ENCODE results near the gene MAN1A1.

The MAN1A1 gene

DNA sequence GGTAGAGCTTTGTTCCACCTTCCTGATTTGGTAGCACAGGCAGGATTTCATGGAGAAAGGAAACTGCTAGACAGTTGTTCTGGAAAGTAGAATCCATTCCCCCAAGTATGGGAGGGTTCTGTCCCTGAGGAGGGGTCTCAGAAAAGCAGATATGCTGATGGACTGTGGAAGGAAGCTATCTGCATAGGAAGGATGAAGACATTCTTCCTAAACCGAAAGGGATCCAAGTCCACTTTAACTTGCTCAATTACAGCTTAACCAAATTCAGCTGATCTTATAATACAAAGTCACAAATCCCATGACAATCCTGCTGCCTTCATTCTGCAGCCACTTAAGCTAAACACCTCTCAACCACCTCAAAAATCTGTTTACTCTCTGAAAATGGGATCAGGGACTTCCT, 2.6 kb downstream of the MAN1A1 start:
- no peak for FAIRE-seq
- DNase-seq (ENCODE audit: insufficient read length, low spot score): no peak

DNA sequence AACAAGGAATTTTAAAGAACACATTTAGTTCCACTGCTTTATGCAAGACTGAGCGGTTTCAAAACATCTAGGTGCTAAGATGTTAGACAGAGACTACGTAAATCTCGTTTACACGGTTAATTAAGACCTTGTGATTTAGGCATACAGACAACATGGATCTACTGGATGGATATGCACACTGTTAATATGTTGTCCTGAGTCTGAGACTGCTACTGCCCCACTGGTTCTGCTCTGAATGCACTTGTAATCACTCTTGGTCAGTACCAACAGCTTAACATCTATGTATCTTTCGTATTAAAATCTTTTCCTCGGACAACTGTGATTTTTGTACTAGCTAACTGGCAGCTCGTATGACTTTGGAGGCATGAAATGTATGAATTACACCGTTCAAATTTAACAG, 3.1 kb downstream of the MAN1A1 start:
- DNase-seq (ENCODE audit: insufficient read length, low spot score) (no peak), FAIRE-seq (peak; percentile 4)

- no peak for DNase-seq (ENCODE audit: insufficient read length, low spot score)
- no peak for FAIRE-seq
Measured at GRCh38 chr6:119345114-119345513, 4.4 kb downstream of the MAN1A1 start.

DNA sequence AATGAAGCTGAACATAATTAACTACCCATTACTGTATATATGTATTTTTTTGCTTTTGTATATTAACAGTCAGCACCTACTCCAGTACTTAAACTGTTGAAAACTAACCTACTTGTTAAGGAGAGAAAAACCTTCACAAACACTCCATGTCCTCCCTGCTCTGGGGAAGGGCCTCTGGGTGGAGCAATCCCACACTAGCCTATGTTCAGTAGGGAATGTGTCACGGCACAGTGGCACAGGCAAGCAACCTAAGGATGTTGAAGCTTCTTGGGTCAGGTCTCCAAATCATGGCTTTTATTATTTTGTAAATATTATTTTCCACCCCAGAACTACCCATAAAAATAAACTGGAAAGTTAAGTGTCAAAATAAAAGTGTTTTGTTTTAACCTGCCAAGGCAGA, 5.3 kb downstream of the MAN1A1 start:
- no peak for DNase-seq (ENCODE audit: insufficient read length, low spot score)
- no peak for FAIRE-seq

GRCh38 chr6:119343573-119344146, 5.9 kb downstream of the MAN1A1 start:
- DNase-seq (ENCODE audit: insufficient read length, low spot score) (no peak), FAIRE-seq (no peak)

- no peak for DNase-seq (ENCODE audit: insufficient read length, low spot score)
- peak; percentile 4 for FAIRE-seq
Measured at GRCh38 chr6:119343167-119343566, 6.4 kb downstream of the MAN1A1 start.

DNA sequence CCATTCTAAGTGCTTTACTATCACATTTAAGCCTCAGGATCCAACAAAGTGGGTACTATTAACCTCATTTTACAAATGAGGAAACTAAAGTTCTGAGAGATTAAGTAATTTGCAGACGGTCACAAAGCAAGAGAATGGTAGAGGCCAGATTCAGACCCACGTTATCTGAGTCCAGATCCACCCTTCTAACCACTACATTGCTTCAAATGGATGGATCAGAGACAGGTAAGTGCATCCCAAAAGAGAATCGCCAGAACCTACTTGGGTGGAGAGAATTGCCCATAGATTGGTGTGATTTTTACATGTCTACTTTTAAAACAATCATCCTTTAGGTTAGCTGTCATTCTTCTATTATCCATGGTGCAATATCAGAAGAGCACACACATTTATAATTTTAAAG, 7.1 kb downstream of the MAN1A1 start:
- FAIRE-seq (no peak), DNase-seq (ENCODE audit: insufficient read length, low spot score) (no peak)

DNA sequence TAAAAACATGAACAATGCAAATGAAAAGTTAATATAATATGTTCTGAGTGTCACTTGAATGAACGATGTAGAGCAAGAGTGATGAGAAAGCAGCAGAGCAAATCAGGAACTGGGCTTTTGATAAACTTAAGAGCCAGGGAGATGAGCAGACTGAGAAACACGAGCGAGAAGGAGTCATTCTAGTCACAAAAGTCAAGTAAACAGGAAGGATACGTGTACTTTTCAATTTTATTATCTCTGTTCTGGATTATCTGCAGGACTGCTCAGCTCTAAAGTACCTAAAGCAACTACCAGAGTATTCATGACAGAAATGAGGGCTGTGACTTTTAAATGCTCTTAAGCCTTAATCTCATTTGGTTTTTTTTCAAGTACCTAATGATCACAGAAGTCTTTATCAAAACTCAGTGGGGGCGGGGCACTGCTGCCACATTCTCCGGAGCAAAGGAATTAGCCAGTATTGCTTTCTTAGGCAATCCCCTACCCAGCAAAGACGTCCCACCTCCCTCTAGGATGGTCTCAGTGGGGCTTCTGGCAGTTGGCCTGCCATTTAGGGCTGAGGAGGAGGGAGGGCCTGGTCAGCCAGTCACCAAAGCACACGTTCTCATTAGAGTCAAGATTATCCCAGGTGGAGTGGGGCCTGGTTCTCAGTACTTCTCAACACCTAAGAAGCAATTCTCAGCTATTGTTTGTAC, 8.6 kb downstream of the MAN1A1 start:
- FAIRE-seq (peak; percentile 47), DNase-seq (ENCODE audit: insufficient read length, low spot score) (no peak)

DNA sequence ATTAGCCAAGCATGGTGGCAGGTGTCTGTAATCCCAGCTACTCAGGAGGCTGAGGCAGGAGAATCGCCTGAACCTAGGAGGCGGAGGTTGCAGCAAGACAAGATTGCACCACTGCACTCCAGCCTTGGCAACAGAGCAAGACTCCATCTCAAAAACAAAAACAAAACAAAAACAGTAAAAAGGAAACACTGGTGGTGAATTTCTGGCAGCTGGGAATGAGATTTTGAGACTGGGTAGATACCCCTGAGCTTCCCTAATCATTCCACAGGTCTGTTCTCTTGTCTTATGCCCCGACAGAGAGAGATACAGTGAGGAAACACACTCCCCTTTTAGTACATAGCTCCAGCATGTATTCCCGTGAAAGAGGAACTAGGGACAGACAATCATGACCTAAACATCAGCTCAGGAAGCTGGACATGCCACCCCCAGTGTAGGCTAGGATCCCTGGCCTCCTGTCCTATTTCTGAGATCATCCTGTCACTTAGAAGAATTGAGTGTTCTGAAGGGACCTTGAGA, 9.6 kb downstream of the MAN1A1 start:
- DNase-seq (ENCODE audit: insufficient read length, low spot score) (no peak), FAIRE-seq (no peak)

DNA sequence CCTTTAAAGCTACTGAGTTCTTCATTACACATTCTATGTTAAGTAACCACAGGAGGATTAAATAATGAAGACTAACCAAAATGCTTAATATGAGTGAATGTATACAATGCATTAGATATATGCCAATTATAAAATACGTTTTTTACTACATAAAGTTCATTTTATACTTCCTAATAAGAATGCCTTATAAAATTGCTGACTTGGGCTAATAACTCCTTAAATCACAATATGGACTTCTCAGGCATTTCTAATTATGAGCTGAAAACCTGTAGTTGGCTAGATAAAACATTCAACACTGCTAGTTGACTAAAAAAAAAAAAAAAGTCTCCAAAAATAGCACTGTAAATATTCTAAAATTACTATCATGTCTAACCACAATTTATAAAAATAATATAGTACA, 11.8 kb downstream of the MAN1A1 start:
- DNase-seq (ENCODE audit: insufficient read length, low spot score) (no peak), FAIRE-seq (no peak)

- DNase-seq (ENCODE audit: insufficient read length, low spot score) (no peak), FAIRE-seq (peak; percentile 86)
Measured at GRCh38 chr6:119337252-119337651, 12.3 kb downstream of the MAN1A1 start.

- FAIRE-seq (peak; percentile 71), DNase-seq (ENCODE audit: insufficient read length, low spot score) (no peak)
Measured at GRCh38 chr6:119334535-119335264, 14.9 kb downstream of the MAN1A1 start.

DNA sequence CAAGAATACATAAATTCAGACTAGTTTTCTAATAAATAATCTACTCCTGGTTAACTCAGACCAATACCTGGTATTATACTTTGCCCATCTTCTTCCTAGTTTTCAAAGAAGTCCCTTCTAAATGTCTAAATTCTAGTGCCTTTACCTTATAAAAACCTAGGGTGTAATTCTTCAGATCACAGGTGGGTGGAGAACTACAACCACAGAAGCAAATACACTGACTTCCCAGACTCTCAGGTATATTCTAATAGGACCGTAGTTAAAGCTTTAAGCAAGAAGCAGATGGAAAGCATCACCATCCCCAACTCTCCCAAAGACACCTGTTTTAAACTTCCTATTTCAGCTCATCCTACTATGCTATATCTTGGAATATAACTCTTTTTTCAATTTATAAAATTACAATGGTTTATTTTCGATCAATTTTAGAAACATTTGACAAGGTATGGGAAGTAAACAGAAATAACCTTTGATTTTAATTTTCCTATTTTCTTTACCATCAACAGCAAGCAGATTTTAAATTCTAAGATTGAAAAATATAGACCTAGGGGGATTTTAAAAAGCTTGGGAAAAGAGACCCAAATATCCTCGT, 15.8 kb downstream of the MAN1A1 start:
- DNase-seq (ENCODE audit: insufficient read length, low spot score) (no peak), FAIRE-seq (peak; percentile 93)

GRCh38 chr6:119333063-119333609, 16.4 kb downstream of the MAN1A1 start:
- FAIRE-seq (no peak), DNase-seq (ENCODE audit: insufficient read length, low spot score) (no peak)

DNA sequence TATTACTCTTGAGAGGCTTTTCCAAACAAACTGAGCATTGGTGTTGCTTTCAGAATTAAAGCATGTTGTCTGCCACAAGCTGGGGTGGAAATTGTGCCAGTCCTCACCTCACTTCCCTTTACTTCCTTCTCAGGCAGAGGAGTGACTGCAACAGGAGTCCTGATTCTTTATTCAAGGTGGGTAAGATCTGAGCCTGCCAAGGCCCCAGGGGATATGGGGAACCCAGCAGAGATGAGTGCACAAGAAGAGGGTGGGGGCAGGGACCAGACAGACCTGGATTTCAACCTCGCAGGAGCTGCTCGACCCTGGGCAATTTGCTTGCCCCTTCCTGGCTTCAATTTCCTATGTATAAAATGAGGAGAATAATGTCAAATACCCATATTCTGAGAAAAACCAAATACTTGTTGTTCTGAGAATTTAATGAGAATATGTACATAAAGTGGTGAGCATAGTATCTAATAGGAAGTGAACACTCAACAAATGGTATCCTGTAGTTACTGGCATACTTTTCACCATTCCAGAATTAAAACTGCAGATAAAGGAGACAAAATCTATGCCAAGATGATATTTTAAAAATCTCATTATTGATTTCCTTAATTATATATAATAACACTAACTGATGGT, 17.8 kb downstream of the MAN1A1 start:
- FAIRE-seq (no peak), DNase-seq (ENCODE audit: insufficient read length, low spot score) (no peak)

GRCh38 chr6:119330520-119331113, 18.9 kb downstream of the MAN1A1 start:
- DNase-seq (ENCODE audit: insufficient read length, low spot score): no peak
- FAIRE-seq: peak; percentile 52

GRCh38 chr6:119329794-119330180, 19.8 kb downstream of the MAN1A1 start:
- DNase-seq (ENCODE audit: insufficient read length, low spot score) (no peak), FAIRE-seq (no peak)

DNA sequence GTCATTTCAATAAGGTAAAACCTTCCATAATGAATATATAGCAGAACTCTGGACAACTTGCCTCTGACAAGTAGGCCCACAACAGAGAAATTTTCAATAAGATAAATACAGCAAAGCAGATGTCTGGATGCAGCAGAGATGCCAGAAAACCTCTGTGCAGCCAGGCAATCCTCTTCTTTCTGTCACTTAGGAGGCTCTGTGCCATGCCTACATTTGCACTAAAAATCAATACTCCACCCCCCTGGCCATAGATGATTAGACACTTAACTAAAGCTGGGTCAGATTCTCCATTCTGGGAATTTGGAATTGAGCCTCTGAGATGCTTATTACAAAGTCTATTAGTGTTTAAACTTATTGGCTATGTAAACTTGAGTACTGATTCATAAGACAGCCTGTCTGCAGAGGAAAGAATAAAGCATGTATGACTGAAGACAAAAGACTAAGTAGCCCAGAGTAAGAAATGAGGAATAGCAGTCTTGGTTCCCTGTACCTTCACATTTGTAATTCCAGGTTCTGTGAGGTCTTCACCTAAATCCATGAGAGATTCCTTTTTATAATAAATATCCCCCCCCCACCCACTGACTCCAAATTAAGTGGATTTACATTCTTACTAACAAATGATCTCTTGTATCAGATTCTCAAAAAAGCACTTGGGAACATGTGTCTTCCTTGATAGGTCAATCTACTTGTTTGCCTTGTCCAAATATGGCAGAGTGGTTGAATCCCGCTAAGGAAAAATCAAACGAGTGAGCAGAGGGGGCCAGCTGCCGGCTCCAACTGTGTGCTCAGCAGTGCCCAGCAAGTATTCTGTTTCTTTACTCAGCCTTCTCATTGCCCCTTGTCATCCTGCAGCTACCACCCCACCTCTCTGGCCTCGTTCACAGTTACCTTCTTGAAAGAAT, 20.4 kb downstream of the MAN1A1 start:
- DNase-seq (ENCODE audit: insufficient read length, low spot score): no peak
- FAIRE-seq: peak; percentile 58

DNA sequence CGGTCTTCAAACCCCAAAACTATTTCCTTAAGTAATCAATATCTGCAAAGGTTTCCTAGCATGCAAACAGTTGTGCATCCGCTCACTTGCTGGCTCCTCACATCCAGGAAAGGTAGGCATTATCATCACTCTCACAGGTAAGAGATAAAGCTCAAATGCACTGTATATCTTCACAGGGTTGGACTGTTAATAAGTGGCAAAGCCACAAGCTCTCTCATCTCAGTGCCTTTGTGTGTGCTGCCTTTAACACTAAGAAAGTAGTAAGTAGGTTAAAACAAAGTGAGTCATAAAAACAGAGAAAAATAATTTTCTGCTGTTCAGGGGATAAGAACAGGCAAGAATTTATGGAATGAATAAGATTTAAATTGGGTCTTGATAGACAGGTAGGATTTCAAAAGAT, 21.3 kb downstream of the MAN1A1 start:
- DNase-seq (ENCODE audit: insufficient read length, low spot score) (no peak), FAIRE-seq (no peak)

Data from GM19239 (cell line).